Epithelial cell of proximal tubule (primary cell): ENCODE results near the gene NLN. TPM values are rescaled to one million over a fixed set of nuclear protein-coding genes. Genes with fewer than 3 reads are reported as not detected.
"Not testable (repeated sequence)": the region's sequence is repeated elsewhere in the genome, so short reads cannot be mapped to it uniquely, and the experiment has no call there.

Source experiments
- DNase-seq: peaks from one replicate; pipeline ENCODE4 v3.0.0-alpha.2; 2011; ENCODE audit warnings: low read depth
- H3K4me3 ChIP-seq: 2 replicates; pipeline ENCODE4 v1.5.1; 2011; ENCODE audit warnings: low read depth, mild to moderate bottlenecking, low read length
- CTCF ChIP-seq: conservative IDR thresholded peaks from 2 replicates; pipeline ENCODE4 v1.5.1; 2012; ENCODE audit warnings: low read depth, mild to moderate bottlenecking, low read length
- total RNA-seq: library from RNA; depleted of rRNA; stranded (reverse); fragments of >200 nt; gene quantifications from 2 replicates; pipeline ENCODE4 v1.2.3, GENCODE V29; 2015

NLN gene
- total RNA-seq, 1 donor from 2014 or later, result 25.8 TPM

GRCh38 chr5:65831276-65831675 is 109.3 kb downstream of the NLN start:
- DNase-seq, result no peak
- H3K4me3 ChIP-seq, result no peak overlapping the region
- TF ChIP-seq CTCF, result no peak

GRCh38 chr5:65832152-65832551 is 110.1 kb downstream of the NLN start:
- TF ChIP-seq CTCF, result no peak
- H3K4me3 ChIP-seq, result no peak overlapping the region
- DNase-seq, result no peak

GRCh38 chr5:65832603-65833228 is 110.7 kb downstream of the NLN start:
- DNase-seq, result no peak
- TF ChIP-seq CTCF, result no peak

GRCh38 chr5:65833780-65834179 is 111.8 kb downstream of the NLN start:
- TF ChIP-seq CTCF, result no peak
- no peak for DNase-seq
- H3K4me3 ChIP-seq, result no peak overlapping the region

More at GRCh38 chr5:65832603-65833228, 110.7 kb downstream of the NLN start:
- H3K4me3 ChIP-seq, result no peak overlapping the region

- TF ChIP-seq CTCF, result no peak
- H3K4me3 ChIP-seq, result no peak overlapping the region
Measured at GRCh38 chr5:65834306-65834705, 112.3 kb downstream of the NLN start.

GRCh38 chr5:65835191-65835590 is 113.2 kb downstream of the NLN start:
- no peak for TF ChIP-seq CTCF
- DNase-seq, result no peak
- no peak overlapping the region for H3K4me3 ChIP-seq

More at GRCh38 chr5:65834306-65834705, 112.3 kb downstream of the NLN start:
- DNase-seq, result no peak

GRCh38 chr5:65837139-65837538 is 115.1 kb downstream of the NLN start:
- no peak for TF ChIP-seq CTCF
- no peak overlapping the region for H3K4me3 ChIP-seq
- DNase-seq, result no peak

GRCh38 chr5:65839170-65839569 is 117.2 kb downstream of the NLN start:
- not testable (repeated sequence) for DNase-seq, H3K4me3 ChIP-seq
